Mucosa of stomach (tissue), 1 donor: Measurements from ENCODE around the gene SMARCAL1.

Experiments used
- H3K27me3 ChIP-seq: one replicate; pipeline ENCODE4 v1.7.0; 2013; ENCODE audit warnings: mild to moderate bottlenecking, low read length; ENCODE audit not compliant: control insufficient read depth, insufficient read depth
- H3K36me3 ChIP-seq: one replicate; pipeline ENCODE4 v1.7.0; 2013; ENCODE audit warnings: low read length; ENCODE audit not compliant: control insufficient read depth, insufficient read depth
- H3K4me1 ChIP-seq: one replicate; pipeline ENCODE4 v1.7.0; 2013; ENCODE audit warnings: mild to moderate bottlenecking, low read length; ENCODE audit not compliant: control insufficient read depth, insufficient read depth
- H3K4me3 ChIP-seq: one replicate; pipeline ENCODE4 v1.7.0; 2013; ENCODE audit warnings: low read length
- H3K9ac ChIP-seq: one replicate; pipeline ENCODE4 v1.7.0; 2013; ENCODE audit warnings: mild to moderate bottlenecking, low read length, moderate library complexity
- H3K9me3 ChIP-seq: one replicate; pipeline ENCODE4 v1.7.0; 2013; ENCODE audit warnings: mild to moderate bottlenecking, low read length, moderate library complexity; ENCODE audit not compliant: control insufficient read depth
- donor health status: Pancreatic carcinoma.

The SMARCAL1 gene

DNA sequence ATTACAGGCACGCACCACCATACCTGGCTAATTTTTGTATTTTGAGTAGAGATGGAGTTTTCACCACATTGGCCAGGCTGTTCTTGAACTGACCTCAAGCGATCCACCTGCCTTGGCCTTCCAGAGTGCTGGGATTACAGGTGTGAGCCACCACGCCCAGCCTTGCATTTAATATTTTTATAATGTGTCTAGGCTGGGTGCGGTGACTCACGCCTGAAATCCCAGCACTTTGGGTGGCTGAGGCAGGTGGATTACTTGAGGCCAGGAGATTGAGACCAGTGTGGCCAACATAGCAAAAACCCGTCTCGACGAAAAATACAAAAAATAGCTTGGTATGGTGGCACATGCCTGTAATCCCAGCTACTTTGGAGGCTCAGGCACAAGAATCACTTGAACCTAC, 89.6 kb downstream of the SMARCAL1 start:
- Histone ChIP-seq H3K4me3 (no peak overlapping the region), H3K9ac (no peak overlapping the region), H3K9me3 (no peaks in the 10 kb centered on the region), H3K27me3 (no peaks in the 10 kb centered on the region), H3K36me3 (no peaks in the 10 kb centered on the region), H3K4me1 (peaks cover 20% of the 10 kb centered on the region)

DNA sequence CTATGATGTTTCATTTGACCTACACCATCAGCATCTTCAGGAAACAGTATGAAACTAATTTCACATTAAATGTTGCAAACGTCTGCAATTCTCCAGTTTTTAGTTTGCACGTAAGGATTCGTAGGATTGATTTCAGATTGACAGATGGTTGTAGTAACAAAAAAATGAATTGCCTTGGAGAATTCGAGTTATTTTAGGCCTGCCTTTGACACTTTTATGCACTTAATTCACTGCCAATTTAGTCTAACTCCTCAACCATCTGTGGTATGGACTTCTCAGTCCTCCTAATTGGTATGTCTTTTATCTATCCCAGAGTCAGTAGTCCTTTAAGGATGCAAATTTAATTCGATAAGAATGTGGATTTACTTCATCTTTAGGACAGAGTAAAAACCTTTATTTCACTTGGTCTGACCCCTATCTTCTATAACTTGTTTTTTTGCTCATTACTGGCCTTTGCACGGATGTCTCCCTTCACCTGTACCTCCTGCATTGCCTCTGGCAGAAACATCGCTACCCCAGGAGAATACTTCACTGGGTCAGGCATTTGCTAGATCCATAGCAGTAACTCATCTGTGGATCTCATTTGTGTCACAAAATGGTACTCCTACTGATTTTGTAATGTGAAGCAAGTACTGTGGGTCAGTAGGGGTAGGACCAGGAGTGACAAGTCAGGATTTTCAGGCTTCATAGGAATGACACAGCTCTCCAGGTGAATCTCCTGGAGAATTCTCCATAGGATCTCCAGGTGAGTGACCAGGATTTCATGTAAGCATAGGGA, 90.3 kb downstream of the SMARCAL1 start:
- Histone ChIP-seq H3K4me1 (peaks cover 20% of the 10 kb centered on the region), H3K36me3 (no peaks in the 10 kb centered on the region), H3K4me3 (no peak overlapping the region), H3K9me3 (no peaks in the 10 kb centered on the region), H3K9ac (no peak overlapping the region), H3K27me3 (no peaks in the 10 kb centered on the region)

DNA sequence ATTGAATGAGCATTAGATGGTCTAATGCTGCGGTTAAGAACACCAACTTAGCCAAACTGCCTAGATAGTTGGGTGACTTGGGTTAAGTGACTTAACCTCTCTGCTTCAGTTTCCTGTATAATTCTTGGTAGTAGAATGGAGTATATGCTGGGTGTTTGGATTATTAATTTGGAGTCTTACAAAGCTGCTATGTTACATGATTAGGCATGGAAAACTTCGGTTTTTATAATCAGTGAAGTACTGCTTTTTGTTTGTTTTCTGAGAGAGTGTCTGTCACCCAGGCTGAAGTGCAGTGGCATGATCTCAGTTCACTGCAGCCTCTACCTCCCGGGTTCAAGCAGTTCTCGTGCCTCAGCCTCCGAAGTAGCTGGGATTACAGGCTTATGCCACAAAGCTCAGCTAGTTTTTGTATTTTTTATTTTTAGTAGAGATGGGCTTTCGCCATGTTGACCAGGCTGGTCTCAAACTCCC, 90.9 kb downstream of the SMARCAL1 start:
- no peak overlapping the region for H3K9ac ChIP-seq
- peaks cover 14% of the 10 kb centered on the region for H3K4me1 ChIP-seq
- H3K4me3 ChIP-seq = no peak overlapping the region
- no peaks in the 10 kb centered on the region for H3K27me3 ChIP-seq
- H3K9me3 ChIP-seq = no peaks in the 10 kb centered on the region
- H3K36me3 ChIP-seq = no peaks in the 10 kb centered on the region

DNA sequence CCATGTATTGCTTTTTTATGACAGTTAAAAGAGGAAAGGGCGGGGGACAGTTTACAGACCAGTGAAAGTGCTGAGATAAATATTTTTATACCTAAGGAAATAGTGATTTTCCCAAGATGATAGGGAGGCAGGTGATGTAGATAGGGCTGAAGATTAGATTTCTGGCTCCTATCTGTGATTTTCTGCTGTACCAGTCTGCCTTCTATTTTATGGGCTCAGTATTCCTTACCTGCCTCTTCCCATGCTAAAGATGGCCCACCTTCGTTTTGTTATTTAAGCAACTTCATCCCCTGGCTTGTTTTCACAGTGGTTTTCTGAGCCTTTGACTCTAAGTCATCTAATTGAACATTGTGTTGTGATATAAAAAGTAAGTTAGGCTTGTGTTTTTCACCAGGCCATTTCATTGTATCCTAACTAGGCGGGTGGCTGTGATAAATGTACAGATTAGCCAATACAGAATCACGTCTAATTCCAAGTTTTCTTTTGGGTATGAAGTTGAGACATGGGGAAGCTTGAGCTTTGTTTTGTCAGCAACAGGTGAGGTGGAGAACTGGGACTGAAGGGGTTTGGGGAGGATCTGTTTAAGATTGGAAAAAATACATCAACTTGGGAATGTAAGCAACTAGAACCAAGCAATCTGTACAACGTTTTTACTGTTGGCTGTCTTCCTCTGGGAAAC, 91.6 kb downstream of the SMARCAL1 start:
- Histone ChIP-seq H3K4me1 (peaks cover 13% of the 10 kb centered on the region), H3K27me3 (no peaks in the 10 kb centered on the region)

DNA sequence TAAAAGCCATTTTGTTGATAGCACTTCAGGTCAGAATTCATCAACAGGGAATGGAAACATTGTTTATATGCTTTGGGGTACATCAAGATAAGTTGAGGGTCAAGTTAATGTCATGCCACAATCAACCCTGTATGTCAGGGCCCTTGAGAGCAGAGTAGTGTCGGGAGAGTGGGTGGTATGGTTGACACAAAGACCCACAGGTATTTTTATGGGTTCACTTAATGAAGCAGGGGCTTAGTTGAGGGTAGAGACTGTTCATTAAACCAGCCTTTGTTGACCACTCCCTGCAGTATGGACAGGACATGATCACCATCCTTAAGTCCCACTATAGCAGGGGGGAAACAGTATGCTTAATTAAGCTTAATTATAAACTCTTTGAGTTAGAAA, 92.1 kb downstream of the SMARCAL1 start:
- no peaks in the 10 kb centered on the region for H3K36me3 ChIP-seq
- H3K9ac ChIP-seq = no peak overlapping the region
- no peaks in the 10 kb centered on the region for H3K27me3 ChIP-seq
- H3K4me3 ChIP-seq = no peak overlapping the region
- H3K9me3 ChIP-seq = no peaks in the 10 kb centered on the region
- H3K4me1 ChIP-seq = peaks cover 13% of the 10 kb centered on the region

More for the DNA sequence above, 91.6 kb downstream of the SMARCAL1 start:
- Histone ChIP-seq H3K9me3 (no peaks in the 10 kb centered on the region), H3K4me3 (no peak overlapping the region), H3K36me3 (no peaks in the 10 kb centered on the region), H3K9ac (no peak overlapping the region)

DNA sequence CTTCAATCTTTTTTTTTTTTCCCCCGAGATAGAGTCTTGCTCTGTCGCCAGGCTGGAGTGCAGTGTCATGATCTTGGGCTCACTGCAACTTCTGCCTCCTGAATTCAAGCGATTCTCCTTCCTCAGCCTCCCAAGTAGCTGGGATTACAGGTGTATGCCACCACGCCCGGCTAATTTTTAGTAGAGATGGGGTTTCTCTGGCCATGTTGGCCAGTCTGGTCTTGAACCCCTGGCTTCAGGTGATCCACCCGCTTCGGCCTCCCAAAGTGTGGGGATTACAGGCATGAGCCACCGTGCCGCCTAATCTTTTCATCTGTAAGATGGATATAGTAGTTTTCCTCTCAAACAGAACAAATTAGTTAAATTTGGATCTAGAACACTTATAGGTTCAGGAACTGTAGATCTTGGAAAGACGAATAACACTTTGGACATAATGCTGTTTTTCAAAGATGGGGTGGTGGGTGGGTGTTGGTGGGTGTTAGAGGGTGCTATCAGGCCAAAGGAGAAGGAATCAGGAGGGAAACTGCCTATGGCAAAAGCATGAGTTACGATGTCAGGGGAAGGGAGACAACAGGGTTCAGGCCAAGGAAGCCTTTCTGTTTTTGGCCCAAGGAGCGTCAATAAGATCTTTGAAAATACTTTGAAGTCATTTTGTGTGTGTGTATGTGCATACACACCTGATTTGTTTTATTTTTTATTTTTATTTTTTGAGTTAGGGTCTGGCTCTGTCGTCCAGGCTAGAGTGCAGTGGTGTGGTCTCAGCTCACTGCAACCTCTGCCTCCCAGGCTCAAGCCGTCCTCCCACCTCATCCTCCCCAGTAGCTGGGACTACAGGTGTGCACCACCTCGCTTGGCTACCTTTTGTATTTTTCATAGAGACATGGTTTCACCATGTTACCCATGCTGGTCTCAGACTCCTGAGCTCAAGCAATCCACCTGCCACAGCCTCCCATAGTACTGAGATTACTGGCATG, 93.1 kb downstream of the SMARCAL1 start:
- no peak overlapping the region for H3K4me3 ChIP-seq
- peaks cover 3% of the 10 kb centered on the region for H3K4me1 ChIP-seq
- no peaks in the 10 kb centered on the region for H3K9me3 ChIP-seq
- H3K36me3 ChIP-seq = no peaks in the 10 kb centered on the region
- no peak overlapping the region for H3K9ac ChIP-seq
- H3K27me3 ChIP-seq = no peaks in the 10 kb centered on the region

DNA sequence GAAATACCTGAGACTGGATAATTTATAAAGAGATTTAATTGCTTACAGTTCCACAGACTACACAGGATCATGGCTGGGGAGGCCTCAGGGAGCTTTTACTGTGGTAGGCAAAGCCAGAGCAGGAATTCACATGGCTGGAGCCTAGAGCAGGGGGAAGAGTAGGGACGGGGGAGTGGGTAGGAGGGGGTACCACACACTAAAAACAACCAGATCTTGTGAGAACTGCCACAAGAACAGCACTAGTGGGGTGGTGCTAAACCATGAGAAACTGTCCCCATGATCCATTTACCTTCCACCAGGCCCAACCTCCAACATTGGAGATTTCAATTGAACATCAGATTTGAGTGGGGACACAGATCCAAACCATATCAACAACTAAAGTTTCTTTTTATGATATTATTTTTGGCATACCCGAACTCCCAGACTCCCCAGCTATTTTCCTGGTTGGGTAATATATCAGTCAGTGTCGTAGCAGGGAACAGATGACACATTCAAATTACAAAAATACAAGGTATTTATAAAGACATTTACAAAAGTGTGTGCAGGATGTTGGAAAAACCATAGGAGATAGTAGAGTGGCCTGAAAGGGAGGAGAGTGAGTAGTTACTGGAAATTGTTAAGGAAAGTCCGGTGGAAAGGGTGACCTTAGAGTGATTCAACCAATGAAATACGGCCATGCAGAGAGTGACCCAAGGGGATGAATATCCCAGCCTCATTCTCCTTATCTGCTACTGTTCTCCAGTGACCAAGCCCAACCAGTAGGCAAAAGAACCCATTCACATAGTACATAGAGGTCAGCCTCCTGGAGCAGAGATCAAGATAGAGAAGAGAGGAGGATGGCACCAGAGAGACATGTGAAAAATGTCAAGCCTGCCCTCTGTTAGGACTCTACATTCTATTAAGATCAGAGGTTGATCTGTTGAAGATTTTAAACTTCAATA, 95.2 kb downstream of the SMARCAL1 start:
- no peaks in the 10 kb centered on the region for H3K36me3 ChIP-seq
- H3K27me3 ChIP-seq = no peaks in the 10 kb centered on the region
- no peaks in the 10 kb centered on the region for H3K9me3 ChIP-seq
- no peaks in the 10 kb centered on the region for H3K4me1 ChIP-seq
- H3K4me3 ChIP-seq = no peak overlapping the region
- no peak overlapping the region for H3K9ac ChIP-seq

DNA sequence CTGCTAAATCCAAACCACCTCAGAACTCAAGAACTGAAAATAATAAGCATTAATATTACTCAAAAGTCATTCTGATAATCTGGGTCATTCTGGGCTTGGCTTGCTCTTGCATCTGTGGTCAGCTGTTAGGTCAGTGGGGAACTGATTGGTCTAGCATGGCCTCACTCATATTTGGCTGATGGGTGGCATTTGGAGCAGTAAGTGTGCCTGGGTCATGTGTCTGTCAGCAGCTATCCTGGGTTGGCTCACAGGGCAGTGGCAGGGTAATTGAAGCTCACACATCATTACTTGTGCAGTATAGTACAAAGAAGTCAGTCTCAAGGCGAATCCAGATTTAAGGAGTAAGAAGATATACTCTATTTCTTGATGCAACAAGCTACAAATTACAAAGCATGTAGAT, 95.9 kb downstream of the SMARCAL1 start:
- Histone ChIP-seq H3K9me3 (no peaks in the 10 kb centered on the region), H3K9ac (no peak overlapping the region), H3K27me3 (no peaks in the 10 kb centered on the region), H3K36me3 (no peaks in the 10 kb centered on the region), H3K4me1 (no peaks in the 10 kb centered on the region), H3K4me3 (no peak overlapping the region)

DNA sequence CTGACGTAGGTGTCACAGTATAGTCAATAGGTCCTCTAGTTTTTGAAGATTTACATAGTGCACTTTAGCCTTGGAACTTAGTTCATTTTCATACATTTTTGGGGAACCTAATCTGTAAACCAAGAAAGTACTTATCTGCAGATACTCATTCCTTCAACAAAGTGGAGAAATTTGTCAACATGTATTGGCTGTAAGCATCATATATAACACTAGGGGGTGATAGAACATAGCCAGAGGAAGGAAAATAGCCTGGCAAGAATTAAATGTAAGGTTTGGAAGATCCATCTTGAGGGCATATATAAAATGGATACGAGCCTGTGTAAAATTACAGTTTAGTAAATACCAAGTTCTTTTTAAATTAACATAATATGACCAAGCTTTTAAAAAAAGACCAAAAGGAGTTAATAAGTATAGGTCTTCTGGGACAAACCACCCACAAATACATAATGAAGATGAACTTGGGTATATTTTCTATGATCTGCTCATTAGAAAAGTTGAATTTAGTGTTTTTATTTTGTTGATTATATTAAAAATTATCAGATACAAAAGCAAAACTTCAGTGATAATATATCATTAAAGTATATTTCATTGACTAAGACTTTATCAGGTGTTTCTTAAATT, 104.6 kb downstream of the SMARCAL1 start:
- H3K9me3 ChIP-seq = no peaks in the 10 kb centered on the region
- H3K27me3 ChIP-seq = no peaks in the 10 kb centered on the region
- no peak overlapping the region for H3K9ac ChIP-seq
- no peak overlapping the region for H3K4me3 ChIP-seq
- H3K4me1 ChIP-seq = no peaks in the 10 kb centered on the region
- no peaks in the 10 kb centered on the region for H3K36me3 ChIP-seq

DNA sequence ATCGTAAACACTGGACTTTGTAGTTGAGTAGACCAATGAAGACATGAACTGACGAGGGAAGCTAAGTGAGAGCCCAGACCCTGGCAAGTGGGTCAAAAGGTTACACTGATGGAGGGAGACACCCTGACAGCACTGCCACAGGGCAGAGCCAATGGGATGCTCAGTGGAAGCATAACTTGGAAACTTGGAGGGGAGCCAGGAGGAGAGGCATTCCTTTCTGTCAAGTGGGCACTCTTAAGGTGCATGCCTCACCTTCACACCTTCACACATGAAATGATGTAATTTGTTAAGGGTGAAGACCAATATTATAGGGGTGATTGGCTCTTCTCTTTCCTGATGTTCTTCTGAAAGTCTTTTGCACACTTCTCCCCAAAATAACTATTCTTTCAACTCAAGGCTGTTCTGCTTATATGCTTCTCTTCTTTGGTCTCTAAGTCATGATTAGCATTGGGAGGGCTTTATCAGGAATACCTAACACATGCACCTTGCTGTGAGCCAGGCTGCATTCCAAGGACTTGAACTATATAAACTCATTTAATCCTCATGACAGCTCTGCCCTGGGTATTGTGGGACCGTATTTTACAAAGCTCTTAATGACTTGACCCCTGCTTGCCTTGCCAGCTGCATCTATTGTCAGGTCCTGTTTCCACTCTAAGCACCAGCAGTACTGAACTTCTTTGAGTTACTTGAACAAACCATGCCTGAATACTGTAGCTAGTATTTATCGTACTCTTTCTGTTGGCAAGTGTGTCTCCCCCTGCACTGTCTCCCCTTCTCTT, 105.4 kb downstream of the SMARCAL1 start:
- no peaks in the 10 kb centered on the region for H3K4me1 ChIP-seq
- H3K9ac ChIP-seq = no peak overlapping the region
- no peaks in the 10 kb centered on the region for H3K27me3 ChIP-seq
- H3K4me3 ChIP-seq = no peak overlapping the region
- H3K36me3 ChIP-seq = no peaks in the 10 kb centered on the region
- H3K9me3 ChIP-seq = no peaks in the 10 kb centered on the region
